OCI-LY1 (cell line): ENCODE results near the gene KCNG4.

ENCODE experiments used
- H2AFZ ChIP-seq: fragments of 200-600 bp; sonication (generic), shearing (Covaris generic); 2 replicates; pipeline ENCODE4 v1.6.0; 2014; ENCODE audit warnings: antibody characterized with exemption, mild to moderate bottlenecking, low read length
- H3F3A ChIP-seq: fragments of 200-600 bp; sonication (generic), shearing (Covaris generic); 2 replicates; pipeline ENCODE4 v1.6.0; 2014; ENCODE audit warnings: mild to moderate bottlenecking, antibody characterized with exemption, low read length, moderate library complexity; ENCODE audit not compliant: insufficient read depth
- H3K27ac ChIP-seq: fragments of 200-600 bp; sonication (generic); 2 replicates; pipeline ENCODE4 v1.5.1; 2014; ENCODE audit warnings: low read length, mixed run types, mild to moderate bottlenecking, low read depth; ENCODE audit not compliant: poor library complexity, severe bottlenecking
- H3K27me3 ChIP-seq: fragments of 200-600 bp; sonication (generic); 2 replicates; pipeline ENCODE4 v1.6.0; 2014; ENCODE audit warnings: antibody characterized with exemption, mild to moderate bottlenecking, low read length, moderate library complexity; ENCODE audit not compliant: insufficient read depth
- H3K36me3 ChIP-seq: fragments of 200-600 bp; sonication (generic); 2 replicates; pipeline ENCODE4 v1.6.1; 2014; ENCODE audit warnings: mild to moderate bottlenecking, antibody characterized with exemption, low read length, moderate library complexity, mixed read lengths; ENCODE audit not compliant: insufficient read depth
- H3K4me1 ChIP-seq: fragments of 200-600 bp; sonication (generic); 2 replicates; pipeline ENCODE4 v1.5.1; 2014; ENCODE audit warnings: mild to moderate bottlenecking, low read length, moderate library complexity; ENCODE audit not compliant: insufficient read depth, severe bottlenecking
- H3K4me2 ChIP-seq: fragments of 200-600 bp; sonication (generic), shearing (Covaris generic); 2 replicates; pipeline ENCODE4 v1.6.1; 2014; ENCODE audit warnings: low read length
- H3K4me3 ChIP-seq: fragments of 200-600 bp; sonication (generic); 2 replicates; pipeline ENCODE4 v1.5.1; 2014; ENCODE audit warnings: low read length, low read depth, mild to moderate bottlenecking, mixed read lengths; ENCODE audit not compliant: poor library complexity, severe bottlenecking
- H3K79me2 ChIP-seq: fragments of 200-600 bp; shearing (Covaris generic); 2 replicates; pipeline ENCODE4 v1.6.1; 2016; ENCODE audit warnings: mixed run types, low read length, mixed read lengths; ENCODE audit not compliant: insufficient read depth
- H3K9ac ChIP-seq: fragments of 200-600 bp; sonication (generic), shearing (Covaris generic); 2 replicates; pipeline ENCODE4 v1.6.1; 2014; ENCODE audit warnings: mild to moderate bottlenecking, low read length, mixed read lengths
- H3K9me2 ChIP-seq: fragments of 200-600 bp; sonication (generic), shearing (Covaris generic); 2 replicates; pipeline ENCODE4 v1.6.1; 2014; ENCODE audit warnings: low read depth, mild to moderate bottlenecking, low read length, mixed read lengths
- H3K9me3 ChIP-seq: fragments of 200-600 bp; shearing (Covaris generic); 2 replicates; pipeline ENCODE4 v1.6.1; 2014; ENCODE audit warnings: low read length, mixed read lengths
- H4K20me1 ChIP-seq: fragments of 200-600 bp; sonication (generic), shearing (Covaris generic); 2 replicates; pipeline ENCODE4 v1.6.0; 2016; ENCODE audit warnings: mild to moderate bottlenecking, low read length; ENCODE audit not compliant: insufficient read depth
- CTCF ChIP-seq: fragments of 200-600 bp; sonication (generic), shearing (Covaris generic); IDR thresholded peaks from 2 replicates; pipeline ENCODE4 v1.5.1; 2017; ENCODE audit warnings: mild to moderate bottlenecking, antibody characterized with exemption, low read length, moderate library complexity, mixed read lengths
- EZH2 ChIP-seq: fragments of 200-600 bp; sonication (generic), shearing (Covaris generic); IDR thresholded peaks from 2 replicates; pipeline ENCODE4 v1.8.0; 2017; ENCODE audit warnings: borderline replicate concordance, mixed run types, mild to moderate bottlenecking, antibody characterized with exemption, low read length, moderate library complexity, mixed read lengths

The KCNG4 gene

DNA sequence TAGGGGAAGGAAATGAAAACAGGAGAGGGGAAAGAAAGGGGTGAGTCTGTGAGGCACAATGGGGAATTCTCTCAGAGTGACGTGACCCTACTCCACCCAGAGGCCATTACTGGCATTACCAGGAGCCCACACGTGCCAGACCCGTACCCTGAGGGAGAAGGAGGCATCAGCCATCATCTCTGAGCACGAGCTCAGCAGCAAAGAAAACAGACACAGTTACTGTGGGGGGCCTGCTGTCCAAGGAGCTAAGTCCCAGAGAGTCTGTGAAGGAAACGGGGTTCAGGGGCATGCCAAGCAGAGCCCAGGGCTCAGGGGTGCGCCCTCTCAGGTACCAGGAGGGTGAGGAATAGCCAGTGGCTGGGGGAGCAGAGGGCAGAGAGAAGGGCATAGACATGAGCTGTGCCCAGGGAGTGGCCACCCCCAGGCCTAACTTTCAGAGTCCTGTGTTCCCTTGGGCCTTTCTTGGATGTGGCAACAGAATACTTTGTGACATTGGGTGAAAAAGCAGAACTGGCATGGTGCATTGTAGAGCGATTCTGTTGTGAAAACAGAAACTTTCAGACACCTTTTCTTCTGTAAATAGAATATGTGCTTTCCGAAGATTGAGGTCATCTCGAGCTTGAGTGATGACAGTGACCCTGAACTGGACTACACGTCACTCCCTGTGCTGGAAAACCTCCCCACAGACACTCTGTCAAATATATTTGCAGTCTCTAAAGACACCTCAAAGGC is 64.3 kb downstream of the KCNG4 start:
- Histone ChIP-seq H3K9me3 (no peaks in the 10 kb centered on the region), H2AFZ (no peak overlapping the region), H3K27me3 (no peaks in the 10 kb centered on the region), H3K4me2 (no peak overlapping the region), H3K4me1 (no peaks in the 10 kb centered on the region), H4K20me1 (no peaks in the 10 kb centered on the region), H3K36me3 (peaks cover 30% of the 10 kb centered on the region), H3K4me3 (no peak overlapping the region), H3F3A (no peaks in the 10 kb centered on the region), H3K9me2 (no peaks in the 10 kb centered on the region), H3K79me2 (no peaks in the 10 kb centered on the region), H3K9ac (no peak overlapping the region), H3K27ac (no peak overlapping the region)
- TF ChIP-seq CTCF (peak; percentile 60), EZH2 (no peak)

DNA sequence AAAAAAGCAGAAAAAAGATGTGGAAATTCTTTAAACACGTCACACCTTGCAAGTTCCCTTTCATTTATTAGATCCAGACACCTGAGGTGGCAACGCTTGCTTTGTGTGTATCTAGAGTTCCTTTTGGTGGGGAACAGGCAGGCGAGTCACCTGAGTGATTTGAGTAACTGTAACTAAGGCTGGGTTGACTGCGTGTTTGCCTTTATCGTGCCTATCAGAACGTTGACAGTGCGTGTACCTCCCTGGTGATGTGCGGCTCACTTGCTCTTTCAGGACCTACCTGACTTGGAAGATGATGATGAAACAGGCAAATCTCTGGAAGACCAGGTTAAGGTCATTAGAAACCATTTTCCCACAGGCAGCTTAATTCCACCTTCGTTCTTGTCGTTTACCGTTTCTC is 65.4 kb downstream of the KCNG4 start:
- H3K9me2 ChIP-seq, result no peaks in the 10 kb centered on the region
- no peaks in the 10 kb centered on the region for H4K20me1 ChIP-seq
- peaks cover 6% of the 10 kb centered on the region; the same call in 1 of the 2 replicates for H3K27me3 ChIP-seq
- no peak overlapping the region for H3K27ac ChIP-seq
- H3F3A ChIP-seq, result no peaks in the 10 kb centered on the region
- H3K79me2 ChIP-seq, result no peaks in the 10 kb centered on the region
- no peak overlapping the region for H3K9ac ChIP-seq
- no peaks in the 10 kb centered on the region for H3K4me1 ChIP-seq
- H3K4me3 ChIP-seq, result no peak overlapping the region
- peaks cover 19% of the 10 kb centered on the region for H3K36me3 ChIP-seq
- H3K9me3 ChIP-seq, result no peaks in the 10 kb centered on the region
- no peak overlapping the region for H3K4me2 ChIP-seq
- TF ChIP-seq EZH2 (no peak), CTCF (no peak)
- H2AFZ ChIP-seq, result no peak overlapping the region

- Histone ChIP-seq H3K9me2 (no peaks in the 10 kb centered on the region), H3F3A (no peaks in the 10 kb centered on the region), H3K79me2 (no peaks in the 10 kb centered on the region), H3K9me3 (no peaks in the 10 kb centered on the region), H3K9ac (no peak overlapping the region), H2AFZ (no peak overlapping the region), H3K4me3 (no peak overlapping the region), H3K27me3 (peaks cover 6% of the 10 kb centered on the region), H3K4me2 (no peak overlapping the region), H3K36me3 (no peaks in the 10 kb centered on the region), H3K4me1 (no peaks in the 10 kb centered on the region), H3K27ac (no peak overlapping the region), H4K20me1 (no peaks in the 10 kb centered on the region)
- no peak for TF ChIP-seq CTCF
- TF ChIP-seq EZH2, result no peak
Measured at GRCh38 chr16:84169765-84170310, 70.0 kb downstream of the KCNG4 start.
